ENCODE results near the gene USP10.

Gene USP10

GRCh38 chr16:84810518-84811273 lies 110.9 kb downstream of the USP10 start:
- no peak for DNase-seq

GRCh38 chr16:84811529-84811928 lies 111.7 kb downstream of the USP10 start:
- no peak for DNase-seq

DNA sequence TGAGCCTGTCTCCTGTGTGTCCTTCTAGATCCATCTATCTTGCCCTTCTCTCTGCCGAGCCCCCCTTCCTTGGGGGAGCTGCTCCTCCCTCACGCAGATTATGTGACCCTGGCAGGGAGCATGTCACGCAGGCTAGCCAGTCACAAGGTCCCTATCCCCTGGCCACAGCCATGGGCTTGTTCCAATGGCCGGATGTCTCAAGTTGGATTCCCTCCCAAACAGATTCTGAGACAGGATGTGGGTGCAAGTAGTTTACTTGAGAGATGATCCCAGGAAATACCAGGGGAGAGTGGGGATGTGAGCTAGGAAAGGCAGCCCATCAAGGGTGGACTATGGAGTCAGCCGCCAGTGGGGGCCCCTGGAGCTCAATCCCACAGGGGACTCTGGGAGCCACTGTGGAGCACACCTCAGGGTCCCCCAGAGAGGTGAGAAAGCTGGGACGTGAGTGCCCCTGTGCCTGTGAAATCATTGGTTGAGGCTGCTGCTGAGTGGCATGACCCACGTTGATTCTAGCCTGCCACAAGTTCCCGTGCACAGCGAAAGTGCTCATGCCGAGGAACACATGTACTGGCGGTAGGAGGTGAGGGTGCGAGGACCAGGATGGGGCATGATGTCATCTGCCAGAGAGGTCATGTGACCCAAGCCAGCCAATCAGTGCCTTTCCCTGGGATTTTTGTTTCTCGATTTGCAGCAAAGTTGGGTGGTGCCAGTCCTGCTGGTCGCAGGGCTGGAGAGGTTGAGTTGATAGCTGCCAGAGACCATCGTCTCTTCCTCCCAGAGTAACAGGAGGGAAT lies 113.5 kb downstream of the USP10 start:
- no peak for DNase-seq

DNA sequence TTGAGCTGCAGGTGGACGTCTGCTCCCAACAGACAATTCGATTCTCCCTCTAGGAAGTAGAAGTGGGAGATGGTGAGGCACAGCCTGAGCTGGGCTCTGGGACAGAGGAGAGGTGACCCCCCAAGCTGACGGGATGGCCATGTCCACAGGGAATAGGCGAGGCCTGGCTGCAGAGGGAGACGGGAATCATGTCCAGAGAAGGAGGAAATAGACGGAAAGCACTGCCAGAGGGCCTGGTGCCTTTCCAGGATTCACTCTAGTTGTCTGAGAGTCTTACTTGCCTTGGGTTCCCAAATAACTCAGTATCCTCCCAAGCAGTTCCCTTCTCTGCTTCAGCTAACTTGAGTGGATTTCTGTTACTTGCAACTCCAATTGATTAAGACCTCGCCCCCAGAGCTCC lies 115.7 kb downstream of the USP10 start:
- DNase-seq = no peak

- DNase-seq = no peak
These were observed 116.2 kb downstream of the USP10 start for GRCh38 chr16:84816023-84816422.

- DNase-seq = no peak
These were observed 116.7 kb downstream of the USP10 start for GRCh38 chr16:84816485-84816884.

- no peak for DNase-seq
These were observed 117.4 kb downstream of the USP10 start for GRCh38 chr16:84817206-84817605.

GRCh38 chr16:84817613-84818012 lies 117.8 kb downstream of the USP10 start:
- DNase-seq = no peak

DNA sequence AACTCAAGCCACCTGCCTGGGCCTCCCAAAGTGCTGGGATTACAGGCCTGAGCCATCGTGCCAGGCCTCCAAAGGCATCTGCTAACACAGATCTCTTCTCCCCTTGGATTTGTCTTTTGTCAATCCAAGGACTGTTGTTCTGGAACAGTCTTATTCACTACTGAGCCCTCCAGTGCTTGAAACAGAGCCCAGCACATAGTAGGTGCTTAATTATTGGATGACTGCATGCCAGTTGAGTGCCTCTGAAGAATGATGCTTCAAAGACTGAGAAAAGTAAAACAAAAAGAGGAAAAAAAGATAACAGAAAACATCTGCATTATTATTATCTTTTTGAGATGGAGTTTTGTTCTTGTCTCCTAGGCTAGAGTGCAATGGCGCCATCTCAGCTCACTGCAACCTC lies 118.3 kb downstream of the USP10 start:
- no peak for DNase-seq

DNA sequence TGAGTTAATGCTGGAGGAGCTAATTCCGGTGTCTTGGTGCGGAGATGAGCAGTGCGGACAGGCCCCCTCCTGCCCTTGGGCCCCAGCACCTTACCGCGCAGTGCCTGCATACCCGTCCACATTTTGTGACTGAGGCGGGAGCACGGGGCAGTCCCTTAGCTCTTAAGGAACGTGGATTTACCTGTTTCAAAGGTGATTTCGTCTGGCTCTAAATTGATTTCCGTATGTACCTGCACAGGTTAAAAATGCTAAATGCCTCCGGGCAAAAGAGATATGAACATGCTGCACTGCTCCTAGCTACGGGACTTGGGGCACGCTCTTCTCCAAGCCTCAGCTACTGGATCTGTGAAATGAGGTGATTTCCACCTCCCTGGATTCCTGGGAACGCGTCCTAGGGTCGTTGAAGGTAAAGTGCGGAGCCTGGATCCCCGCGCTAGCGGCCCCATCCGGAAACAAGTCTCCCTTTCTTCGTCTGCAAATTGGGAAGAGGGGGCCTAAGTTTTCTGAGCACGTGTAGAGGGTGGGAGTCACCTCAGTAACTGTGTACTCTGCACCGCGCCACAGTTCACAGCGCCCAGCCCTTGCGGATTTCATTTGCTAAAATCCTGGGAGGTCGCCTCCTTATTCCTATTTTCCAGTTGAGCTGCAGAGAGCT lies 119.3 kb downstream of the USP10 start:
- no peak for DNase-seq

GRCh38 chr16:84819644-84820304 lies 120.0 kb downstream of the USP10 start, which contains the start of gene CRISPLD2:
Gene CRISPLD2, plus strand, starts transcription at chr16:84819985. Its CDS starts 18,511 bp downstream, at chr16:84838496.
- peak; percentile 94 for DNase-seq

- peak; percentile 10 for DNase-seq
These were observed 120.5 kb downstream of the USP10 start for GRCh38 chr16:84820305-84820684.

GRCh38 chr16:84820771-84821170 lies 121.0 kb downstream of the USP10 start:
- DNase-seq = no peak

GRCh38 chr16:84821179-84821578 lies 121.4 kb downstream of the USP10 start:
- DNase-seq = no peak

DNA sequence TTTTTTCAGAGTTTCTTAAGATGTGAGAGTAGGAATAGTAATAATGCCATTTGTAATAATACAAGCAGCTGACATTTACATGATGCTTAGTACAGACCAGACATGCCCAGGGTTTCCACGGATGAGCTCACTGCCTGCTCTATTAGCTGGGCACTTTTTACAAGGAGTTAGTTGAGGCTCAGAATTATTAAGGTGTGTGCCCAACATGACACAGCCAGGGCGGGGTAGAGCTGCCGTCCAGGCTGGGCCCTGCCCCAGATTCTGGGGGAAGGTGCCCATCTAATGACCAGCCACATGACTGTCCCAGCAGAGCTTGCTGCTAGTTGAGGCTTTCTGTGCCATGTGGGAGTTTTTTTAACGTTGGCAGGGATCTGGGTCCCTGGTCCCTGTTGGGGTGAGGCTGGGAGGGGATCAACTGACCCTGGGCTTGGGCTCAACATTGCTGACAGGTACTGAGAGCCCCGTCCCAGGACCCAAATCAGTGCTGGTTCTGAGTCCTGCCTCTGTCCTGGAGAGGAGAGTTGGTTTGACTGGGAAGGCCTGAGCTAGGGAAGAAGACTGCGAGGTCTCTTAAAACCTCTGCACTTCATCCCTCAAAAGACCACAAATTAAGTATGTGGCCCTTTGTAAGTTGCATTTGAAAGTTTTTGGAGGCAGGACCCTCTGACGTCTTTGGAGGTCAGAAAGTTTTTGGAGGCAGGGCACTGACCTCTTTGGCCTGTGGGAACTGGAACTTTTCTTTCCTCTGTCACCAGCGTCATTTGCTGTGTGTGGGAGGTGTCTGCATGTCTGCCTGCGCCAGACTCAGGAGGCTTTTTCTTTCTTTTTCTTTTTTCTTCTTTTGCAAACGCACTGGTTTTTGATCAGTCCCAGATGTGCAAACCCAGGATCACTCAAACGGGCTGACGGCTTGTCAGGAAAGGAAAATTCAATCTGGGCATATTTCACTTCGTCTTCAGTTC lies 122.2 kb downstream of the USP10 start:
- DNase-seq = no peak

- no peak for DNase-seq
These were observed 123.2 kb downstream of the USP10 start for GRCh38 chr16:84822990-84823389.

DNA sequence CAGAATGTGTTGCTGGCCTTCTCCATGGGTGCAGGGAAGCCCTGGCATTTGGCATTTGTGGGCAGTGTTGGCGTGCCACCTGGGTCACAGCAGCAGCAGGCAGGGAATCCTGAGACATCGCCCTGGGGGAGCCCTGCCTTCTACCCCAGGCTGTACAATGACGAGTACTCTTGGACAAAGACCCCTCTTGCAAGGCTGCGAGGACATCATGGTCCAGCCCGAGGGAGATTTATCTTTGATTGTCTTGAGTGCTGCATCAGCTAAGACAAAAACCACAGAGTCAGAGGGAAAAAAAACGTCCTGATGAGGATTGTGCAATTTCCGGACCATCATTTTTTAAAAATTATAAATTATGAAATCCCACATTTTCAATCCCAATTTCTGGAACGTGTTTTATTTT lies 123.7 kb downstream of the USP10 start:
- no peak for DNase-seq

DNA sequence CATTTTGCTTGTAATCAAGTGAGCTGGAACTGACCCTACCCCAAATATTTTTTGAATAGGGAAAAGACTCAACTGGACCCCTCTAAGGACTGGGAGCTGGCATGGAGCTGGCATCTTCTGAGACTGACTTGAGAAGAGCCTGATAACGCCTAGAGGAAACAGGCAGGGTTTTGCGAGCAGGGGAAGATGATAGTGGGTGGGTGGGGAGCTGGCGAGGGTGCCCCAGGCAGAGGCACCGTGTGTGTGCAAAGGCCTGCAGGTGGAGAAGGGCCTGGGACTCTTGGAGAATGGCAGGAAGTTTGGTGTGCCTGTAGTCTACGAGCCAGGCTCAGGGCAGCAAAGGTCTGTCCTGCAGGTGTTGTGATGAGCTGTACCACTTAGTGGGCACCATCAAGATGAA lies 124.1 kb downstream of the USP10 start:
- no peak for DNase-seq

- DNase-seq = no peak
These were observed 126.2 kb downstream of the USP10 start for GRCh38 chr16:84825896-84826557.

DNA sequence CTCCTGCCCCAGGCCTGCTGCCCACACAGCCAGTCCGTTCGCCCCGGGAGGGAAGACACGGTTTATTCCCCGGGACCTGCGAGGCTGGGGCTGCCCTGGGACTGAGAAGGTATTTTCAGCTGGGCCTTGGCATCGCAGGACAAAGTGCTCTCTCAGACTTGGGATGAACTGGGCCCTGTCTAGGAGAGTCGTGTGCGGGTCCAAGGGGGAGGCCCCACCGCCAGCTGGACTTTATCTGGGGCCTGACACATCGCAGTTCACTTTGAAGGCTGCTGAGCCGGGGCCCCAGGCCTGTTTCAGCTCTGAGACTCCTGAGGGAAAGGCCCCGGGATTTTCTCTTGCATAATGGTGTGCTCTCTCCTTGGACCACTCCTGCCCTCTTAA lies 126.8 kb downstream of the USP10 start:
- DNase-seq = no peak

DNA sequence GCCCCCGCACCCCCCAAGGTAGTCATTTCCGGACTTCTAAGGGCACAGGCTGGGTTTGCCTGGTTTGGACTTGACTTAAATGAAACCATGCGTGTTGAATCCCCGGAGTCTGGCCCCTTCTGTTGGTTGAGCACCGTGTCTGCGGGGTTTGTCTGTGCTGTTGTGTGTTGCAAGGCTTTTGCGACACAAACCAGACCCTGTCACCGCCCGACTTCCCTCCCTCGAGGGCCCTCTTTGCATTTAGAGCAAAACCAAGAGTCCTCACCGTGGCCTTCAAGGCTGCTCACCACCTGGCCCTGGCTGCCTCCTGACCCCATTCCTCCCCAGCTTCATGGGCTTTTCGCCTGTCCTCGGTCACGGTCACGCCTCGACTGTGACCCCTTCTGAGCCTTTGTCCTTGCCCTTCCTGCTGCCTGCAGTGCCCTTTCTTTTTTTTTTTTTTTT lies 127.4 kb downstream of the USP10 start:
- DNase-seq = no peak
